ENCODE measurements around the gene SLC1A1. TPM values are rescaled to one million over a fixed set of nuclear protein-coding genes. Genes with fewer than 3 reads are reported as not detected.
A peak's percentile ranks its signal among the peaks of the same experiment; 100 is the strongest.

Gene SLC1A1
- total RNA-seq, 4 donors from 2014 or later, result 2.3 to 4.3 (median 3.1) TPM

GRCh38 chr9:4574657-4575243 lies 84.5 kb downstream of the SLC1A1 start:
- H3K9me3 ChIP-seq, result no peaks in the 10 kb centered on the region
- intact Hi-C loops (cut with DNase I), result no loop called here
- H3K4me3 ChIP-seq, result no peak overlapping the region
- peaks cover 0 to 17% (median 0%) of the 10 kb centered on the region in 3 donors for H3K36me3 ChIP-seq
- 86 to 93% methylated on average over 6 to 7 of the region's 7 CpGs for WGBS, 2 donors
- no peaks in the 10 kb centered on the region for H3K4me1 ChIP-seq
- H3K27ac ChIP-seq, result peak overlapping the region in 1 of 4 donors; percentile 17
- no peak for DNase-seq
- H3K27me3 ChIP-seq, result no peaks in the 10 kb centered on the region
- TF ChIP-seq CTCF (IDR thresholded peaks at IDR 0.05) (no peak), POLR2A (IDR thresholded peaks at IDR 0.05) (no peak)

GRCh38 chr9:4575997-4576396 lies 85.7 kb downstream of the SLC1A1 start:
- intact Hi-C loops (cut with DNase I), result no loop called here
- H3K27ac ChIP-seq, result no peak overlapping the region
- peaks cover 0 to under 1% (median 0%) of the 10 kb centered on the region in 3 donors for H3K4me1 ChIP-seq
- 84 to 85% methylated on average over 8 of the region's 8 CpGs for WGBS, 2 donors
- no peaks in the 10 kb centered on the region for H3K9me3 ChIP-seq
- H3K36me3 ChIP-seq, result peaks cover 0 to 17% (median 0%) of the 10 kb centered on the region in 3 donors
- H3K27me3 ChIP-seq, result no peaks in the 10 kb centered on the region
- H3K4me3 ChIP-seq, result no peak overlapping the region
- no peak for DNase-seq
- no peak for TF ChIP-seq POLR2A (IDR thresholded peaks at IDR 0.05)
- TF ChIP-seq CTCF (IDR thresholded peaks at IDR 0.05), result no peak

- H3K9me3 ChIP-seq, result no peaks in the 10 kb centered on the region
- H3K36me3 ChIP-seq, result peaks cover 0 to 17% (median 0%) of the 10 kb centered on the region in 3 donors
These were observed 86.2 kb downstream of the SLC1A1 start for GRCh38 chr9:4576448-4576847.

GRCh38 chr9:4579001-4579400 lies 88.7 kb downstream of the SLC1A1 start:
- TF ChIP-seq CTCF (IDR thresholded peaks at IDR 0.05) (no peak), POLR2A (IDR thresholded peaks at IDR 0.05) (no peak)
- no peaks in the 10 kb centered on the region for H3K9me3 ChIP-seq
- peaks cover 0 to 24% (median 0%) of the 10 kb centered on the region in 3 donors for H3K36me3 ChIP-seq
- no peak overlapping the region for H3K4me3 ChIP-seq
- H3K27ac ChIP-seq, result no peak overlapping the region
- intact Hi-C loops (cut with DNase I), result no loop called here
- H3K4me1 ChIP-seq, result peaks cover 0 to 12% (median 0%) of the 10 kb centered on the region in 3 donors
- DNase-seq, result no peak
- WGBS, 2 donors, result 67 to 74% methylated on average over 2 of the region's 2 CpGs
- no peaks in the 10 kb centered on the region for H3K27me3 ChIP-seq

More at GRCh38 chr9:4576448-4576847, 86.2 kb downstream of the SLC1A1 start:
- peaks cover 0 to 5% (median 0%) of the 10 kb centered on the region in 3 donors for H3K4me1 ChIP-seq
- no peak overlapping the region for H3K27ac ChIP-seq
- H3K27me3 ChIP-seq, result no peaks in the 10 kb centered on the region
- WGBS, 2 donors, result 91% methylated on average over 8 of the region's 8 CpGs
- DNase-seq, result no peak
- TF ChIP-seq POLR2A (IDR thresholded peaks at IDR 0.05) (no peak), CTCF (IDR thresholded peaks at IDR 0.05) (no peak)
- no peak overlapping the region for H3K4me3 ChIP-seq
- intact Hi-C loops (cut with DNase I), result no loop called here

- peaks cover 0 to 22% (median 0%) of the 10 kb centered on the region in 3 donors for H3K36me3 ChIP-seq
- 62 to 72% methylated on average over 2 of the region's 2 CpGs for WGBS, 2 donors
- DNase-seq, result no peak
- intact Hi-C loops (cut with DNase I), result loop anchor here (10.0 kb wide), 1 partner anchor 86 kb away; the partner anchor contains the start of gene SLC1A1
- no peak overlapping the region for H3K27ac ChIP-seq
- no peaks in the 10 kb centered on the region for H3K27me3 ChIP-seq
- no peaks in the 10 kb centered on the region for H3K9me3 ChIP-seq
- no peak for TF ChIP-seq POLR2A (IDR thresholded peaks at IDR 0.05)
- TF ChIP-seq CTCF (IDR thresholded peaks at IDR 0.05), result no peak
- peaks cover 0 to 12% (median 0%) of the 10 kb centered on the region in 3 donors for H3K4me1 ChIP-seq
- no peak overlapping the region for H3K4me3 ChIP-seq
These were observed 90.9 kb downstream of the SLC1A1 start for GRCh38 chr9:4581035-4581760.

All from esophagus squamous epithelium (tissue), 5 donors.